GM23338 (cell line): ENCODE data around the gene XRRA1. TPM values are rescaled to one million over a fixed set of nuclear protein-coding genes. Genes with fewer than 3 reads are reported as not detected.

Experiments used
- ATAC-seq: fragments of 200-7000 bp; cut with Tn5 transposase; 3 replicates; pipeline ENCODE4 v1.9.1; 2020
- DNase-seq: peaks from one replicate; pipeline ENCODE4 v3.0.0-alpha.2; 2015; ENCODE audit warnings: low spot score
- H2AFZ ChIP-seq: fragments of 200-600 bp; sonication (generic); 2 replicates; pipeline ENCODE4 v1.8.0; 2016; ENCODE audit warnings: antibody characterized with exemption, mild to moderate bottlenecking, moderate library complexity
- H3F3A ChIP-seq: fragments of 200-600 bp; sonication (generic); replicated peaks from 2 replicates; pipeline ENCODE4 v1.8.0; 2017; ENCODE audit warnings: antibody characterized with exemption, mixed run types, low read depth
- H3K27ac ChIP-seq: fragments of 200-600 bp; sonication (generic); 2 replicates; pipeline ENCODE4 v1.6.1; 2016; ENCODE audit warnings: low read depth
- H3K27me3 ChIP-seq: fragments of 200-600 bp; sonication (generic); 2 replicates; pipeline ENCODE4 v1.8.0; 2016; ENCODE audit warnings: mild to moderate bottlenecking, mixed run types, moderate library complexity; ENCODE audit not compliant: insufficient read depth
- H3K36me3 ChIP-seq: fragments of 200-600 bp; sonication (generic); 2 replicates; pipeline ENCODE4 v1.8.0; 2016; ENCODE audit warnings: mild to moderate bottlenecking; ENCODE audit not compliant: insufficient read depth
- H3K4me1 ChIP-seq: fragments of 200-600 bp; sonication (generic); 2 replicates; pipeline ENCODE4 v1.8.0; 2016; ENCODE audit warnings: mild to moderate bottlenecking, moderate library complexity; ENCODE audit not compliant: insufficient read depth
- H3K4me2 ChIP-seq: fragments of 200-600 bp; sonication (generic); 2 replicates; pipeline ENCODE4 v1.7.1; 2017; ENCODE audit warnings: mixed run types
- H3K4me3 ChIP-seq: fragments of 200-600 bp; sonication (generic); 2 replicates; pipeline ENCODE4 v1.6.1; 2016; ENCODE audit warnings: mixed run types
- H3K79me2 ChIP-seq: fragments of 200-600 bp; sonication (generic); replicated peaks from 2 replicates; pipeline ENCODE4 v1.8.0; 2017; ENCODE audit warnings: mild to moderate bottlenecking; ENCODE audit not compliant: insufficient read depth
- H3K9me2 ChIP-seq: fragments of 200-600 bp; sonication (generic); 2 replicates; pipeline ENCODE4 v1.8.0; 2017; ENCODE audit not compliant: insufficient read depth
- H4K20me1 ChIP-seq: fragments of 200-600 bp; sonication (generic); replicated peaks from 2 replicates; pipeline ENCODE4 v1.8.0; 2017; ENCODE audit warnings: mild to moderate bottlenecking; ENCODE audit not compliant: insufficient read depth
- H3K27ac Mint-ChIP-seq: 2 replicates; pipeline ENCODE4 v1.8.0; 2020; ENCODE audit warnings: inconsistent platforms, mild to moderate bottlenecking, moderate library complexity, mixed read lengths
- H3K27me3 Mint-ChIP-seq: 3 replicates; pipeline ENCODE4 v1.8.0; 2022; ENCODE audit warnings: low read depth, mild to moderate bottlenecking, moderate library complexity, mixed read lengths, inconsistent platforms; ENCODE audit not compliant: insufficient read depth, poor library complexity
- H3K36me3 Mint-ChIP-seq: 3 replicates; pipeline ENCODE4 v1.8.0; 2021; ENCODE audit warnings: low read depth, mild to moderate bottlenecking, inconsistent platforms, moderate library complexity, mixed read lengths
- H3K4me1 Mint-ChIP-seq: 3 replicates; pipeline ENCODE4 v1.8.0; 2020; ENCODE audit warnings: mild to moderate bottlenecking, inconsistent platforms, mixed read lengths
- H3K4me3 Mint-ChIP-seq: 3 replicates; pipeline ENCODE4 v1.8.0; 2021; ENCODE audit warnings: moderate library complexity, mild to moderate bottlenecking, inconsistent platforms, mixed read lengths
- H3K9me3 Mint-ChIP-seq: 3 replicates; pipeline ENCODE4 v1.8.0; 2020; ENCODE audit warnings: moderate library complexity, mild to moderate bottlenecking, inconsistent platforms, mixed read lengths
- CREB1 ChIP-seq: fragments of 250-450 bp; sonication (Bioruptor Pico); IDR thresholded peaks from 2 replicates; pipeline ENCODE4 v1.5.0; 2020; ENCODE audit warnings: low read depth, mild to moderate bottlenecking, moderate library complexity
- CTCF ChIP-seq, 2 experiments: fragments of 200-600 bp in 1 of 2; sonication (generic) in 1 of 2; conservative IDR thresholded peaks; 2 replicates each; pipeline versions ENCODE4 v1.5.1 to v1.6.1; 2016 to 2017; ENCODE audit warnings: antibody characterized with exemption in 2 of 2, low read depth in 2 of 2, mild to moderate bottlenecking in 2 of 2, moderate library complexity in 1 of 2
- ETS1 ChIP-seq: IDR thresholded peaks from 2 replicates; pipeline ENCODE4 v1.6.1; 2016; ENCODE audit warnings: antibody characterized with exemption
- EZH2 ChIP-seq: fragments of 200-600 bp; sonication (generic); IDR thresholded peaks from one replicate; pipeline ENCODE4 v1.8.0; 2017; ENCODE audit warnings: antibody characterized with exemption, mild to moderate bottlenecking, low read depth; ENCODE audit not compliant: unreplicated experiment
- EZH2phosphoT487 ChIP-seq: fragments of 200-600 bp; sonication (generic); IDR thresholded peaks from one replicate; pipeline ENCODE4 v1.8.1; 2018; ENCODE audit warnings: antibody characterized with exemption; ENCODE audit not compliant: unreplicated experiment
- JUNB ChIP-seq: IDR thresholded peaks from one replicate; pipeline ENCODE4 v1.6.1; 2016; ENCODE audit warnings: antibody characterized with exemption; ENCODE audit not compliant: unreplicated experiment
- NANOG ChIP-seq: IDR thresholded peaks from 2 replicates; pipeline ENCODE4 v1.6.1; 2016; ENCODE audit warnings: antibody characterized with exemption, borderline replicate concordance
- POLR2AphosphoS5 ChIP-seq: IDR thresholded peaks from 2 replicates; pipeline ENCODE4 v1.6.1; 2016; ENCODE audit warnings: antibody characterized with exemption, low read depth
- REST ChIP-seq: IDR thresholded peaks from one replicate; pipeline ENCODE4 v1.6.1; 2018; ENCODE audit warnings: antibody characterized with exemption; ENCODE audit not compliant: unreplicated experiment
- STAT1 ChIP-seq: IDR thresholded peaks from one replicate; pipeline ENCODE4 v1.6.1; 2016; ENCODE audit warnings: antibody characterized with exemption; ENCODE audit not compliant: unreplicated experiment
- ZNF114 ChIP-seq: fragments of 250-450 bp; sonication (Bioruptor Pico); IDR thresholded peaks from 2 replicates; pipeline ENCODE4 v1.5.0; 2020; ENCODE audit warnings: mild to moderate bottlenecking, moderate library complexity
- ZNF331 ChIP-seq: fragments of 250-450 bp; sonication (Bioruptor Pico); IDR thresholded peaks from 2 replicates; pipeline ENCODE4 v1.5.0; 2020; ENCODE audit warnings: low read depth, mild to moderate bottlenecking, moderate library complexity
- ZNF462 ChIP-seq: fragments of 250-450 bp; sonication (Bioruptor Pico); IDR thresholded peaks from 2 replicates; pipeline ENCODE4 v1.5.0; 2020; ENCODE audit warnings: mild to moderate bottlenecking, moderate library complexity
- polyA plus RNA-seq: library from polyadenylated mRNA; unstranded; fragments of >200 nt; fragmentation: Nextera tagmentation; extraction: Ambion mirVana; gene quantifications from 2 replicates; pipeline ENCODE4 v1.2.1, GENCODE V29; 2016
- total RNA-seq: library from RNA; depleted of rRNA; stranded (reverse); fragments of >200 nt; shearing (Covaris generic); gene quantifications from 2 replicates; pipeline ENCODE4 v1.2.3, GENCODE V29; 2014

XRRA1 gene
- total and polyA plus RNA-seq, 2 experiments from 2014 or later: 4.9 to 5.4 TPM

- Histone ChIP-seq H3F3A (no peaks in the 10 kb centered on the region), H3K27ac (no peak overlapping the region), H4K20me1 (no peaks in the 10 kb centered on the region; the same call in 1 of the 2 replicates), H3K4me1 (no peaks in the 10 kb centered on the region), H3K4me2 (no peak overlapping the region), H2AFZ (no peak overlapping the region), H3K36me3 (peaks cover 13% of the 10 kb centered on the region; the same call in 1 of the 2 replicates), H3K79me2 (no peaks in the 10 kb centered on the region), H3K9me2 (no peaks in the 10 kb centered on the region), H3K4me3 (no peak overlapping the region), H3K27me3 (no peaks in the 10 kb centered on the region)
- no peak for ATAC-seq
- no peak for DNase-seq
- no peak overlapping the region for H3K27ac Mint-ChIP-seq
- no peaks in the 10 kb centered on the region; the same call in 2 of the 3 replicates for H3K9me3 Mint-ChIP-seq
- H3K36me3 Mint-ChIP-seq: peaks cover 13% of the 10 kb centered on the region
- H3K27me3 Mint-ChIP-seq: peaks cover 9% of the 10 kb centered on the region
- peaks cover 5% of the 10 kb centered on the region; the same call in 2 of the 3 replicates for H3K4me1 Mint-ChIP-seq
- TF ChIP-seq JUNB: no peak
- TF ChIP-seq STAT1: no peak
- no peak for TF ChIP-seq ZNF114 (CRISPR knock-in tag)
- TF ChIP-seq ZNF331 (CRISPR knock-in tag): no peak
- no peak for TF ChIP-seq CREB1 (CRISPR knock-in tag)
- no peak for TF ChIP-seq NANOG
- no peak for TF ChIP-seq POLR2AphosphoS5
- no peak for TF ChIP-seq CTCF (conservative IDR thresholded peaks at IDR 0.05; ENCODE audit: low read depth in 2 of 2)
- no peak for TF ChIP-seq ZNF462 (CRISPR knock-in tag)
- TF ChIP-seq REST: no peak
- TF ChIP-seq EZH2phosphoT487: no peak
- TF ChIP-seq ETS1: no peak
- no peak for TF ChIP-seq EZH2
- H3K4me3 Mint-ChIP-seq: no peak overlapping the region
Observed at GRCh38 chr11:74840486-74840885, 108.4 kb downstream of the XRRA1 start.
